CD14-positive monocyte (primary cell): ENCODE results near the gene PKP2. TPM values are rescaled to one million over a fixed set of nuclear protein-coding genes. Genes with fewer than 3 reads are reported as not detected.

Source experiments
- DNase-seq, 3 donors: peaks; one replicate each; pipeline ENCODE4 v3.0.0-alpha.2; 2011 to 2022
- H2AFZ ChIP-seq: 2 replicates; pipeline ENCODE4 v1.6.0; 2012; ENCODE audit warnings: mild to moderate bottlenecking, low read depth, low read length, inconsistent platforms; ENCODE audit not compliant: insufficient read depth, poor library complexity, severe bottlenecking
- H3K27ac ChIP-seq, 2 donors: 1 replicate in 1 of 2; 2 replicates in 1 of 2; pipeline ENCODE4 v1.5.1; 2012 to 2013; ENCODE audit warnings: low read length in 2 of 2, control low read depth in 1 of 2, inconsistent platforms in 1 of 2, low read depth in 1 of 2, mild to moderate bottlenecking in 1 of 2
- H3K27me3 ChIP-seq, 2 donors: one replicate each; pipeline versions ENCODE4 v1.6.0 to v1.6.1; 2011 to 2013; ENCODE audit warnings: low read length in 2 of 2; ENCODE audit not compliant: control insufficient read depth in 2 of 2, insufficient read depth in 2 of 2
- H3K36me3 ChIP-seq, 2 donors: replicated peaks in 1 of 2; 1 replicate in 1 of 2; 2 replicates in 1 of 2; pipeline versions ENCODE4 v1.5.1 to v1.6.1; 2012 to 2013; ENCODE audit warnings: low read length in 2 of 2, control low read depth in 1 of 2, inconsistent platforms in 1 of 2, mild to moderate bottlenecking in 1 of 2; ENCODE audit not compliant: insufficient read depth in 2 of 2, control insufficient read depth in 1 of 2
- H3K4me1 ChIP-seq, 2 donors: 1 replicate in 1 of 2; 2 replicates in 1 of 2; pipeline versions ENCODE4 v1.5.1 to v1.6.1; 2012 to 2013; ENCODE audit warnings: low read length in 2 of 2, control low read depth in 1 of 2, inconsistent platforms in 1 of 2, mild to moderate bottlenecking in 1 of 2, moderate library complexity in 1 of 2; ENCODE audit not compliant: insufficient read depth in 2 of 2, control insufficient read depth in 1 of 2
- H3K4me2 ChIP-seq: replicated peaks from 2 replicates; pipeline ENCODE3; 2012; ENCODE audit warnings: low read length, moderate library complexity, mild to moderate bottlenecking; ENCODE audit not compliant: poor library complexity, severe bottlenecking; ENCODE audit errors: extremely low read depth
- H3K4me3 ChIP-seq, 3 experiments: fragments of 200-600 bp in 1 of 3; sonication (generic) in 1 of 3; replicated peaks in 1 of 3; 1 replicate in 2 of 3; 2 replicates in 1 of 3; pipeline ENCODE4 v1.5.1; 2011 to 2013; ENCODE audit warnings: low read length in 3 of 3, mild to moderate bottlenecking in 3 of 3, control low read depth in 2 of 3, low read depth in 2 of 3, inconsistent platforms in 1 of 3, moderate library complexity in 1 of 3
- H3K79me2 ChIP-seq: 2 replicates; pipeline ENCODE4 v1.6.0; 2012; ENCODE audit warnings: mild to moderate bottlenecking, control low read depth, inconsistent platforms, low read length, moderate library complexity; ENCODE audit not compliant: insufficient read depth
- H3K9ac ChIP-seq: 2 replicates; pipeline ENCODE4 v1.6.0; 2017; ENCODE audit warnings: low read length, mild to moderate bottlenecking; ENCODE audit not compliant: insufficient read depth, poor library complexity, severe bottlenecking
- H3K9me3 ChIP-seq, 2 donors: replicated peaks in 1 of 2; 1 replicate in 1 of 2; 2 replicates in 1 of 2; pipeline versions ENCODE4 v1.5.1 to v1.6.1; 2012 to 2013; ENCODE audit warnings: low read length in 2 of 2, control low read depth in 1 of 2; ENCODE audit not compliant: control insufficient read depth in 1 of 2, insufficient read depth in 1 of 2
- H4K20me1 ChIP-seq: 2 replicates; pipeline ENCODE4 v1.6.0; 2012; ENCODE audit warnings: mild to moderate bottlenecking, low read length, control low read depth, moderate library complexity; ENCODE audit not compliant: insufficient read depth
- H3K27ac Mint-ChIP-seq, 7 donors: one replicate each; pipeline ENCODE4 v1.8.0; 2020; ENCODE audit warnings: mild to moderate bottlenecking in 7 of 7, mixed read lengths in 7 of 7, moderate library complexity in 6 of 7, inconsistent platforms in 2 of 7
- H3K27me3 Mint-ChIP-seq, 3 donors: one replicate each; pipeline ENCODE4 v1.8.0; 2021 to 2022; ENCODE audit warnings: low read depth in 3 of 3, mild to moderate bottlenecking in 3 of 3, mixed read lengths in 3 of 3, moderate library complexity in 3 of 3, inconsistent platforms in 1 of 3
- H3K36me3 Mint-ChIP-seq, 2 donors: one replicate each; pipeline ENCODE4 v1.8.0; 2020; ENCODE audit warnings: mixed read lengths in 2 of 2, inconsistent platforms in 1 of 2, mild to moderate bottlenecking in 1 of 2
- H3K4me1 Mint-ChIP-seq: one replicate; pipeline ENCODE4 v1.8.0; 2020; ENCODE audit warnings: mild to moderate bottlenecking, mixed read lengths
- H3K4me3 Mint-ChIP-seq, 2 donors: one replicate each; pipeline ENCODE4 v1.8.0; 2020; ENCODE audit warnings: mild to moderate bottlenecking in 2 of 2, mixed read lengths in 2 of 2, moderate library complexity in 1 of 2
- H3K9me3 Mint-ChIP-seq, 7 donors: one replicate each; pipeline ENCODE4 v1.8.0; 2020 to 2022; ENCODE audit warnings: mixed read lengths in 7 of 7, mild to moderate bottlenecking in 6 of 7, moderate library complexity in 6 of 7, inconsistent platforms in 2 of 7
- CTCF ChIP-seq: fragments of 200-600 bp; IDR thresholded peaks from one replicate; pipeline ENCODE4 v1.8.0; 2022; ENCODE audit warnings: antibody characterized with exemption, mild to moderate bottlenecking
- WGBS: methylation state at CpG from one replicate; pipeline ENCODE4 v1.1.5; 2013; ENCODE audit warnings: missing lambda C conversion rate; ENCODE audit not compliant: insufficient coverage; 5-methylcytosine and 5-hydroxymethylcytosine counted together
- intact Hi-C, 2 donors: fragments of 100-400 bp; cut with micrococcal nuclease; formaldehyde crosslinking; loops; one replicate each; pipeline versions ENCODE4 v1.15.0 to v1.15.1; 2023
- polyA plus RNA-seq, 3 donors: library from polyadenylated mRNA; depleted of rRNA in 1 of 3; unstranded in 2 of 3; stranded (reverse) in 1 of 3; fragments of 300-500 nt in 2 of 3; fragments of >200 nt in 1 of 3; fragmentation: Illumina TruSeq in 2 of 3; gene quantifications; 1 replicate in 2 of 3; 2 replicates in 1 of 3; pipeline ENCODE4 v1.2.3, GENCODE V29; 2012 to 2021

The PKP2 gene
- polyA plus RNA-seq, 3 donors: 0.95 to 3.1 (median 2.9) TPM

GRCh38 chr12:32926356-32926755, 29.8 kb upstream of the PKP2 start:
- H3K27me3 Mint-ChIP-seq: peaks cover 7 to 19% (median 9%) of the 10 kb centered on the region in 3 donors
- Histone ChIP-seq H4K20me1 (no peaks in the 10 kb centered on the region), H3K4me2 (no peak overlapping the region), H3K4me3 (no peak overlapping the region), H3K79me2 (no peaks in the 10 kb centered on the region), H3K27ac (no peak overlapping the region), H3K9ac (no peak overlapping the region), H3K9me3 (no peaks in the 10 kb centered on the region), H3K36me3 (no peaks in the 10 kb centered on the region), H3K27me3 (no peaks in the 10 kb centered on the region), H3K4me1 (no peaks in the 10 kb centered on the region), H2AFZ (no peak overlapping the region)
- peaks cover 0 to 4% of the 10 kb centered on the region in 2 donors for H3K36me3 Mint-ChIP-seq
- intact Hi-C loops: loop anchor here in 1 of 2 donors (10.0 kb wide), 1 partner anchor 698 kb away; no protein-coding TSS in a partner anchor
- DNase-seq: no peak
- peaks cover 0 to 5% (median 0%) of the 10 kb centered on the region in 7 donors for H3K9me3 Mint-ChIP-seq
- no peaks in the 10 kb centered on the region for H3K4me1 Mint-ChIP-seq
- H3K4me3 Mint-ChIP-seq: no peak overlapping the region
- no peak overlapping the region for H3K27ac Mint-ChIP-seq
- no peak for TF ChIP-seq CTCF
- WGBS: no CpG with 5 or more reads among the region's 1 CpG

GRCh38 chr12:32922546-32923297, 26.1 kb upstream of the PKP2 start:
- H3K4me1 Mint-ChIP-seq: peaks cover 16% of the 10 kb centered on the region

More at GRCh38 chr12:32922546-32923297, 26.1 kb upstream of the PKP2 start:
- intact Hi-C loops: loop anchor here in 1 of 2 donors (10.0 kb wide), 1 partner anchor 702 kb away; no protein-coding TSS in a partner anchor
- no peak overlapping the region for H3K4me2 ChIP-seq
- H3K79me2 ChIP-seq: no peaks in the 10 kb centered on the region
- H3K9me3 Mint-ChIP-seq: peaks cover 0 to 2% (median 2%) of the 10 kb centered on the region in 7 donors
- TF ChIP-seq CTCF: no peak
- peaks cover 0 to 4% of the 10 kb centered on the region in 2 donors for H3K36me3 Mint-ChIP-seq
- DNase-seq: no peak
- H3K9me3 ChIP-seq: no peaks in the 10 kb centered on the region
- no peaks in the 10 kb centered on the region for H4K20me1 ChIP-seq
- H3K4me3 Mint-ChIP-seq: no peak overlapping the region
- no peak overlapping the region for H3K9ac ChIP-seq
- H3K27me3 Mint-ChIP-seq: peaks cover 5 to 15% (median 7%) of the 10 kb centered on the region in 3 donors
- peak overlapping the region; percentile 30 for H2AFZ ChIP-seq
- H3K27ac ChIP-seq: no peak overlapping the region
- 92% methylated on average over 7 of the region's 8 CpGs for WGBS
- no peaks in the 10 kb centered on the region for H3K27me3 ChIP-seq
- peak overlapping the region in 2 of 7 donors; percentile 63 to 69 for H3K27ac Mint-ChIP-seq
- peaks cover 12% of the 10 kb centered on the region in 2 donors for H3K4me1 ChIP-seq
- H3K36me3 ChIP-seq: no peaks in the 10 kb centered on the region
- no peak overlapping the region for H3K4me3 ChIP-seq
